CD4-positive, alpha-beta T cell treated with Interleukin-21 for 1 hour (primary cell): Measurements from ENCODE around the gene PASD1.

Experiments
- DNase-seq: peaks from one replicate; pipeline ENCODE4 v3.0.0-alpha.2; 2020

PASD1 gene

DNA sequence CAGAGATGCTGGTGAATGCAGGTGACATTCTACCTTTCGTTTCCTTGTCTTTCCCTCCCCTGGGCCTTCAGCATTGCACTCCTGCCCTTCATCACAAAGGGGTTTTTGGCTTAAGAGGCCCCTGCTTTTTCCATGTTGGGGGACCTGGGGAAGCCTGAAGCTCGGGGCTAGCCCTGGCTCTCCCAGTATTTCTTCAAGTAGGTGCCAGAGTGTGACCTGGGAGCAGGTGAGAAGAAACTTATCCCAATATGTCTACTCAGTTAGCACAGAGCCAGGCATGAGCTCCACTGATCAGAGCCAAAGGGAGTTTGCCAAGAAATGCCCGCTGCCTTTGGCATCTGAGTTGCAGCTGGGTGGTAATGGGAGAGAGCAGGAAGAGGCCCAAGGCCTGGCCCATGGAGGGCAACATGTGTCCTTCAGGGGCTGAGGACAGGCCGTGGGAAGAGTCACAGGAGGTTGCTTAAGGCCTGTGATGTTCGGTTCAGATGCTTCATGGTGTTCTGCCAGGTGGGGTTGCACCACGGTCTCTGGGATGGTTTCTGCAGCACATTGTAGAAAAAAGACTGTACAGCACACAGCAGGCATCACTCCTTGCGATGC, 139.4 kb downstream of the PASD1 start:
- DNase-seq: no peak

- no peak for DNase-seq
These were observed 140.0 kb downstream of the PASD1 start for GRCh38 chrX:151703487-151703886.

GRCh38 chrX:151704041-151704663, 140.7 kb downstream of the PASD1 start:
- DNase-seq: no peak

GRCh38 chrX:151708821-151709220, 145.3 kb downstream of the PASD1 start:
- DNase-seq: no peak

DNA sequence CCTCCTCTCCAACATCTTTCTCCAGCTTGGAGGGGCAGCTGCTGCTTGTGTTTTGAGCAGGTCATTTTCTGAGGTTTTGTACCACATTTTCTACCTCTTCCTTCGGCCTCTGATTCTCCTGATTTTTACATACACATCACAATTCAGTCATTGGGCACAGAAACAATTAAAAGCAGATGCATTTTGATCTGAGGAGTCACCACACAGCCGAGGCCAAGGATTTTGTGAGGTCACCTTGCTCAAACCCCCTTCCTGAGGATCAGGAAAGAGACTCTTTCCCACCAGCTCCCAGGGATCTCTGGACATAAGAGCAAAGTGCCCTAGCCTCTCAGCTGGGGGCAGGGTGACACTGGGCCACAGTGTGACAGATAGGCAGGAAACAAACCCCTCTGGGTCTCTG, 147.0 kb downstream of the PASD1 start:
- no peak for DNase-seq

GRCh38 chrX:151711154-151711553, 147.7 kb downstream of the PASD1 start:
- DNase-seq: no peak

GRCh38 chrX:151711787-151712186, 148.3 kb downstream of the PASD1 start:
- DNase-seq: no peak

- no peak for DNase-seq
These were observed 148.8 kb downstream of the PASD1 start for GRCh38 chrX:151712253-151712652.

DNA sequence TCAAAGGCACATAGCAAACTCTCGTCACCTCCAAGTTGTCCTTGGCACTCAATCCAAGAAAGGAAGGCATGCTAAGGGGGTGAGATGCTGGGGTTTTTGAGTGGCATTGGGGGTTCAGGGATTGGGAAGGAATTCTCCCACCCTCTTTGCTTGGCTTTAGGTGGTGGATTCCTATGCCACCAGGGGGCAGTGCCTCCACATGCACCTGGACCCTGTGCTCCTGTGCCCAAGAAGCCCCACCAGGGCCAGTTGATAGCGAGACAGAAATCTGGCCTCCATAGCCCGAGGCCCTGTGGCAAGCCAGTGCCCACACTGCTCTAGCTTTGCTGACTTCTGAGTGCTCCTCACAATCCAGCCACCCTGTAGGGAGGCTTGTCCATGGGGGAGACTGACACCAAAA, 150.4 kb downstream of the PASD1 start:
- no peak for DNase-seq

GRCh38 chrX:151714362-151714761, 150.9 kb downstream of the PASD1 start:
- DNase-seq: no peak

- DNase-seq: no peak
These were observed 152.3 kb downstream of the PASD1 start, which contains the start of gene FATE1 for GRCh38 chrX:151715752-151716151. FATE1 (plus strand) TSS chrX:151716035; CDS start chrX:151716120, 85 bp downstream.

DNA sequence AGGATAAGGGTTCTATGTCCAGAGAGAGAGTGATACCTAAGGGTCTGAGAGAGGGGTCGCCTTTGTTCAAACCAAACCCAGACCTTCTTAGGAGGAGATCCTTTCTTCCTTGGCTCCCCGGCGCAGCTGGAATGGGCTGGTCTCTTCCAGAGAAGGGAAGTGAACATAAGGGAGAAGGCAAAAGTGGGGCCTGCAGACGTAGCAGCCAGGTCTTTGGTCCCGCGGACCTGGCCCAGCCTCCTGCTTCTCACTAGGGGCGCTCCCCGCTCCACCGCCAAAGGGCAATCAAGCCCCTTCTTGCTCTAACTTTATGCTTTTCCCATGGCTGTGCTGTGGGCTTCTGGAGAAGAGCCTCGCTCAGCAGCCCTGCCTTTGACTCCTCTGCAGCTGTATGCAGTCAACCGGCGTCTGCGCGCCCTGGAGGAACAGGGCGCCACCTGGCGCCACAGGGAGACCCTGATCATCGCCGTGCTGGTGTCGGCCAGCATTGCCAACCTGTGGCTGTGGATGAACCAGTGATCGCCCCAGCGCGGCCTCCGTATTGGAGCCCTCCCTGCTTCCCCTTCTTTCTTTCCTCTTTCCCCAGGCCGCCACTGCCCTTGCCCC, 158.9 kb downstream of the PASD1 start:
- DNase-seq: no peak

GRCh38 chrX:151723156-151723760, 159.8 kb downstream of the PASD1 start:
- no peak for DNase-seq

DNA sequence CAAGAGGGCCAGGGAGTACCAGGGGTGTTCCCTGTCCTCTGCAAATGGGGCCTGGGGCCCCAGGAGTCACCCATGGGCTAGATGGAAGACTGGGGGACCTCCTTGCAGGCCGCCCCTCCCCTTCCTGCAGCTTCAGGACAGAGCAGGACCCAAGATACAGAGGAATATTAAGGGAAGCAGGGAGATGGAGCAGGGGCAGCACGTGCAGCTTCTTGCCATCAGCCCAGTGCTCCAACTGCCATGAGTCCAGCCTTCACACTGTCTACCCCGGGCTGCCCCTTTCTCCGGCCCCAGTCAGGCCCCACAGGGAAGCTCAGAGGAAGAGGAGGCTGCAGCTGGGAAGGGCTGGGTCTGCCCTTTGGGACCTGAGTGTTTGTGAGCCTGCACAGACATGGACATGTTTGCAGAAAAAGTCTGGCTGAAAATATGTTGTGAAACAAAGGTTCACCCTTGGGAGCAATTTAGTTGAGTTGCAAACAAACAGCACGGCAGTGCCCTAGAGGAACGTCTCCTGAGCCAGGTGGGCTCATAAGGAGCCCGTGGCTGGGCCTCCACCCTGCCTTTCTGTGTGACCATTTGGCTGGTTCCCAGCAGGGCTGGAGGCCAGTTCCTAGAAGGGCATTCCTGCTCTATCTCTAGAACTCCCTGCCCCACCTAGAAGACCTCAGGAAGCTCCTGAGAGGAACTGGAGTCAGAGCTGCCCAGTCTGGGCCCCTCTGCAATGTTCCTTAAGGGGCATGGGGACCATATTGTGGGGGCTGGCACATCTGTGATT, 161.3 kb downstream of the PASD1 start:
- DNase-seq: no peak

- DNase-seq: no peak
These were observed 161.8 kb downstream of the PASD1 start for GRCh38 chrX:151725338-151725614.
